ENCODE results near the gene MLEC.
"Not testable (repeated sequence)": the region's sequence is repeated elsewhere in the genome, so short reads cannot be mapped to it uniquely, and the experiment has no call there.

MLEC gene

DNA sequence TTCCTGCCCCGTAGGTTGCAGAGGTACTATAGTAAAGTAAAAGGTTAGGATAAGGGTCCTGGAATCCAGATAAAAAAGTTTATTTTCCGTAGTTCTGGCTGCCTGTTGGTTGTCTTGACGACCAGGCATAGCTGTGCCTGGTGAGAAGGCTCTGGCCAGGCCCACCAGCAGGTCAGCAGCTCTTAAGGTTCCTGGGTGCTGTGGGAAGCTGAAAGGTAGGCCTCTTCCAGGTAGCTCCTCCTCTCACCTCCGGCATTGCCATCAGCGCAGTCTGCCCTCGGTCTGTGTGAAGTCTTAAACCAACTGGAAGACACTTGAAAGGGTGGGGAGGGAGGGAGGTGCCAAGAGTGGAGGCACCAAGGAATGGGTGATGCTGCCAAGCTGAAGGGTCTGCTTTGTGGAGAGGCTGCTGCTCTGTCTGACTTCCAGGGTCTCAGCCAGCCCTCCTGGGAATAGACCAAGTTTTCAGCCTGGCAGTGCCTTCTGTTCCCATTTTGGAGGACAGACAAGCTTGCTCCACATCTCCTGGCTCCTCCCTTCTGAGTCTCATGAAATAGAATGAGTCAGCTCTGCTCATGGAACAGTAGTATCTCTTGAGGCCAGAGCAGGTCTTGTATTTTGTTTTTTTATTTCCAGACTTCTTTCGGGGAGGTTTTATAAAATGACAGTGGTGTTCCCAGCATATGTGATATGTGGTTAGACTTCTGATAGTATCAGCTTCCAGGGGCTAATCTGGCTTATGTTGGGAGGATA is 33.5 kb downstream of the MLEC start:
- DNase-seq (ENCODE audit: extremely low read depth in 1 of 2, low read depth in 1 of 2): no peak

DNA sequence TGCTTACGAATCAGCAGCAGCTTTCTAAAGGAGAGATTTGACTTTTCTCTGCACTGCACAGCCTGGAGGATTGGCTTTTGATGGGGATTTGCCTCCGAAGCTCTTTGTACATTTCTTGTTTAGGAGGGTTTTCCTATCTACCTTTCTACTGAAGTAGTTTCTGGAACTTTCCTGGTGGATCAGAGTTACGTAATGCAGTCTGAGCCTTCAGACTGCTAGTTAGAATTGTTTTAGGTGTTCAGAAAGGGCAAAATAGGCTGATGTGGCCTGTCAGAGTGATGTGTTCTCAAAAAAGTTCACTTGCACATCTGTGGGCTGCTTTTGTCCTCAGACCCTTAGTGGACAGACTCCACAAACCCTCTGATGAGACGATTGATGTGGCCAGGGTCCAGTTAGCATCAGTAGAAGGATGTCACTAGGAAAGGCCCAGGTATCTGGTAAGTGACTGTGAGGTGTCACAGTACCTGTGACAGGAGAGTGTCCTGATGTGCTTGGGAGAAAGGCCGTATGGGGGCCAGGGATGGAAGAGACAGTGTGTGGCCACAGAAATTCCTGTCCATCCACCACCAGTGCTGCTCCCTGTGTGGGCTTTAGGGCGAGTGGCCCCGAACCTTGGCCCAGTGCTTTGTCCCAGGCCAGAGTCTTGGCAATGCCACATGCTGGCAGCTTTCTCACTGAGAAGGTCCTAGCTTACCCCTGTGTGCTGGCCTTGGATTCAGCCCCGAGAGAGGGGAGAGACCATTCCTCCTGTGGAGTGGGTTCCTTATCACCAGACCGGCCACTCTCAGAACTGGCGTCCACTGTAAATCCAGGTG is 34.2 kb downstream of the MLEC start:
- DNase-seq (ENCODE audit: extremely low read depth in 1 of 2, low read depth in 1 of 2): no peak

DNA sequence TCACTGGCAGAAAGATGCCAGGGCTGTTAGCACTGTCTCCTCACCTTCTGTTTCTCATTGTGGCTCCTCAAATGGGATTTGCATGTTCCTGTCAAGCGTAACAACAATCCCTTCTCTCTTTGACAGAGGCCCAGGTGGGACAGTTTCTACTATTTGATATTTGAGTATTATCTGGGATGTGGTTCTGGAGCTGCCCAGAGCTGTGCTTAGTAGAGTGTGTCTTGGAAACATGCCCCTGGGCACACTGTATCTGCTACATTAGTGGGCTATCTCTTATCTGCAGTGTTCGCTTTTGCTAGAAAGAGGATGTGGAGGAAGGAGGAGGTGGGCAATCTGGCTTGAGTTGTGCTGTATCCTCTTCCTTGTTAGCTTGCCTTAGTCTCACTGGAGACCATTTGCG is 34.9 kb downstream of the MLEC start:
- DNase-seq (ENCODE audit: extremely low read depth in 1 of 2, low read depth in 1 of 2): no peak

DNA sequence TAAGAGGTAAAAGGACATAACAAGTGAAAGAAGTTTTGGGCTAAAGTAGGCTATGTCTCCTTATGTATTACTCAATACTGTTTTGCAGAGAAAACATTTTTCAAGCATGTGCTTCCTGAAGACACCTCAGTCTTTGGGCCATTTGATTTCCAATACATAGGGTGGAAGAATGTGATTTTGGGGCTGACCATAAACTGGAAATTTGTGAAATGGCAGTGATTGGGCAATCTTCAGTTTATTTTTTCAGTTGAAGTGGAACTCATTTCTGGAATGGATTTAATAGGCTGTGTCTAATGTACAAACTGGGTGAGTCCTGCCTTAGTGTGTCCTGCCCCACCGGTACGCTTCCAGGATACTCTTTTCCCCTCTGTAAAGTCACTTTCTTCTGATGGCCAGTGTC is 35.8 kb downstream of the MLEC start:
- no peak for DNase-seq (ENCODE audit: extremely low read depth in 1 of 2, low read depth in 1 of 2)

DNA sequence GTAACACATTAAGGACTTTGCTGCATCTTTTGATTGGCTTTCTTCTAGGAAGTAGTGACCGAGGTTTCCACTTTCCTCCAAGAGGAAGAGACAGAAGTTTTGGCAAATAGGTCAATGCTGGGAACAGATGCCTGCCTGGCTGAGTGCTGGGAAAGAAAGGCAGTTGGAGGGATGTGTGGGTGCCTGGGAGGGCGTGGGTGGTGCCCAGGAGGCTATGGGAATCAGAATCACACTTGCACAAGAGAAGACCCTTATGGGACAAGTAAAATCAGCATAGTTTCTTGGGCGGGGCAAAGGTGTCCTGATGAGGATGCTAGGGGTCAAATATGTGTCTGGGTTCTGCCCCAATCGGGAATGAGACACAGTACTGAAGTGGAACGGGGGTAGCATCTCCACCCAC is 37.8 kb downstream of the MLEC start:
- no peak for DNase-seq (ENCODE audit: extremely low read depth in 1 of 2, low read depth in 1 of 2)

DNA sequence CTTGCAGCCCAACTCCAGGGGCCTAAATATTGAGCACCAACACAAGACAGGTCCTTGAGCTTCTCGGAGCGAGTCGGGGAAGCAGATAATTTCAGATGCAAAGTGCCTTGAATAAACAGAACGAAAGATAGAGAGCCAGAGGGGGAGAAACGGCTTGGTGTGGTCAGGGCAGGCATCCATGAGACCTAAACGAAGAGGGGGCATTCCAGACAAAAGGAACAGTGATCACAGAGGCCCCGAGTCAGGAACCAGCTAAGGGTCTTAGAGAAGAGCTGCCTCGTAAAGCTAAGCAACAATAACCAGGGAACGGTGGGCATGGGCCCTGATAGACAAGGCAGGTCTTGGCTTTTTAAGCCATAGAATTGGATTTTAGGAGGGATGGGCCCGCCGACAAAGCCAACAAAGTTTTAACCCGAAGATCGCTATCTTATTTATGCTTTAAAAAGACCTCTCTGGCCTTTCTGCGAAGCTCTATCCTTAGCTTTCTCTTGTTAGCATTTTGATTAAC is 38.3 kb downstream of the MLEC start:
- no peak for DNase-seq (ENCODE audit: extremely low read depth in 1 of 2, low read depth in 1 of 2)

DNA sequence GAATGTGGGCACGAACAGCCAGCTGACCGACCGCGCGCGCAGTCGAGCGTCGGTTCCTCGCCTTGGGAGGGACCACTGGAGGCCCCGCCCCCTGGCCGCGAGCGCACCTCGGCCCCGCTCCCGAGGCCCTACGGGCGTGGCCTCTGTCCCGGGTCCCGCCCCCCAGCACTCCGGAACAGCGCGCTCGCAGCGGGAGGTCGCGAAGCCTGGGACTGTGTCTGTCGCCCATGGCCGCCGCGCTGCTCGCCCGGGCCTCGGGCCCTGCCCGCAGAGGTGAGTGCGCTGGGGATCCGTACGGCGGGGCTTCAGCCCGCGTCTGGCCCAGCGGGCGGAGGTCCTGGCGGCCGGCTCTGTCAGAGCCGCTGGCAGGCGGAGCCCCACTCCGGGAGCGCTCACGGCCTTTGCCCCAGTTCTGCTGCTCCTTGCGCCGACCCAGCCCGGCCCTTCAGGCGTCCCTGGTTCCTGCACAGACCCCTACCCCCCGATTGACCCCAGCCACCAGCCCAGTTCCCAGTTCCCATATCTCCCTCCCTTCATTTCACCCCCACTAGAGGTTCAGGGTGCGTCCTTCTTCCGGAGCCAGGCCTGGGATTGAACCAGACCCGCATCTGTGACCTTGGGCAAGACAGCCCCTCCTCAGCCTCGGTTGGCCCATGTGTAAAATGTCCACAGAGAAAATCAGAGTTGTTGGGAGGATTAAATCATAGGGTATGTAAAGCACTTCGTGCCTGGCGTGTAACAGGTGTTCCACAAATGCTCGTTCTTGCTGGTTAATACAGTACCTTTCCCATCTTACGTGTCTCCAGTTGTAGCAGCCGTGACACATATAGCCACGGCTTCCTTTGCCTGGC is 38.9 kb downstream of the MLEC start, which contains the start of gene ACADS:
TSS of gene ACADS (plus strand) at position 168 of the 851 bp plus-strand sequence. CDS start at position 228, 60 bp downstream.
- peak; percentile 73 to 85 for DNase-seq (ENCODE audit: extremely low read depth in 1 of 2, low read depth in 1 of 2)

DNA sequence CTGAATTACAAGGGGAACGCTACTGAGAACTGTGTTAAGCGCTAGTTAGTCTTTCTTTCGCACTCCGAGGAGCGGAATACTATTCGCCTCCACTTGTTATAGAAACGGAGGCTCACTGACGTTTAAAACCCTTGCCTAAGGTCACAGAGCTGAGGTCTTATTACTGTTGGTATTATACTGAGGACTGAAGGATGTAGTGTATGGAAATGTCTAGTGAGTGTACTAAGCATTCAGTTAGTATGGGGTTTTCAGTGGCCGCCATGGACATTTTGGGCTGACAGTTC is 39.5 kb downstream of the MLEC start:
- no peak for DNase-seq (ENCODE audit: extremely low read depth in 1 of 2, low read depth in 1 of 2)

DNA sequence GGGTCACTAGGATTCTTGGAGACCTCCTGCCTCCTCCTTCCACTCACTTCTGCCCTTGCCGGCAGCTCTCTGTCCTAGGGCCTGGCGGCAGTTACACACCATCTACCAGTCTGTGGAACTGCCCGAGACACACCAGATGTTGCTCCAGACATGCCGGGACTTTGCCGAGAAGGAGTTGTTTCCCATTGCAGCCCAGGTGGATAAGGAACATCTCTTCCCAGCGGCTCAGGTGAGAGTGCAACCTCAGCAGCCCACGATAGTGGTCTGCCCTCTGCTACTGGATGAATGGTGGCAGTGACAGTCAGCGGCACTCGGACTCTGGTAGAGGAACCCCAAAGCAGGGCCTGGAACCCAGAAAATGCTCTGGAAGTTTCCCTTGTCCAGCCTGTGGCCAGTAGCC is 40.0 kb downstream of the MLEC start:
- no peak for DNase-seq (ENCODE audit: extremely low read depth in 1 of 2, low read depth in 1 of 2)

DNA sequence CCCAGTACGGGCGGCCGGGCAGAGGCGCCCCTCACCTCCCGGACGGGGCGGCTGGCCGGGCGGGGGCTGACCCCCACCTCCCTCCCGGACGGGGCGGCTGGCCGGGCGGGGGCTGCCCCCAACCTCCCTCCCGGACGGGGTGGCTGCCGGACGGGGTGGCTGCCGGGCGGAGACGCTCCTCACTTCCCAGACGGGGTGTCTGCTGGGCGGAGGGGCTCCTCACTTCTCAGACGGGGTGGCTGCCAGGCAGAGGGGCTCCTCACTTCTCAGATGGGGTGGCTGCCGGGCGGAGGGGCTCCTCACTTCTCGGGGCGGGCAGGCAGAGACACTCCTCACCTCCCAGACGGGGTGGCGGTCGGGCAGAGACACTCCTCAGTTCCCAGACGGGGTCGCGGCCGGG is 45.2 kb downstream of the MLEC start:
- DNase-seq (ENCODE audit: extremely low read depth in 1 of 2, low read depth in 1 of 2): not testable (repeated sequence)

DNA sequence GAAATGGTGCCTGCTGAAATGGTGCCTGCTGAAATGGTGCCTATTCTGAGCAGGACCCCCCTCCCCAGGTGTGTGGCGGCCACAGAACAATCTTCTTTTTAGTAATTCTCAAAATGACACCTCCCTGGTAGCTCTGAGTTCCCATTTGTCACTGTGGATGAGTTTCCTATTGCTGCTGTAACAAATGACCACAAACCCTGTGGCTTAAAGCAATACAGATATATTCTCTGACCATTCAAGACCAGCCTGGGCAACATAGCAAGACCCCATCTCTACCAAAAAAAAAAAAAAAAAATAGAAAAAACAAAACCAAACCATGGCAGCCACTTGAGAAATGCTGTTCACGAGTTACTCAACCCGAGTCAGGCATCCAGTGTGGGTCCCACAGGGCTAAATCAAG is 46.6 kb downstream of the MLEC start:
- no peak for DNase-seq (ENCODE audit: extremely low read depth in 1 of 2, low read depth in 1 of 2)

DNA sequence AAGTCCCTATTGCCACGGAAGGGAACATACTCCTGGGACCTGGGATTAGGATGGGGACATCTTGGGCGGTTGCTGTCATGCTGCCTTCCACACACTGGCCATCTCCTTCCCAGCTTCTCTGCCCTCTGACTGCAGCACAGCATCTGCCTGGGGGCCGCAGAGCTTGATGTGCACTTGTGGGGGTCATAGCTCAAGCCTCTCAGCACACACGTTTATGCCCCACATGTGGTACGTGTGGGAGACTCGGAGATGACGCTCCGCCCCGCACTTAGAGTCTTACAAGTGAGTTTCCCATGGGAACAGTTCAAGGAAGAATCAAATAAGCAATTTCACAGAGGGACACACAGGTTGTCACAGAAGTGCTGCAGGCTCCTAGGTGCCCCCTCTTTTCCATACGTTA is 47.3 kb downstream of the MLEC start:
- no peak for DNase-seq (ENCODE audit: extremely low read depth in 1 of 2, low read depth in 1 of 2)

DNA sequence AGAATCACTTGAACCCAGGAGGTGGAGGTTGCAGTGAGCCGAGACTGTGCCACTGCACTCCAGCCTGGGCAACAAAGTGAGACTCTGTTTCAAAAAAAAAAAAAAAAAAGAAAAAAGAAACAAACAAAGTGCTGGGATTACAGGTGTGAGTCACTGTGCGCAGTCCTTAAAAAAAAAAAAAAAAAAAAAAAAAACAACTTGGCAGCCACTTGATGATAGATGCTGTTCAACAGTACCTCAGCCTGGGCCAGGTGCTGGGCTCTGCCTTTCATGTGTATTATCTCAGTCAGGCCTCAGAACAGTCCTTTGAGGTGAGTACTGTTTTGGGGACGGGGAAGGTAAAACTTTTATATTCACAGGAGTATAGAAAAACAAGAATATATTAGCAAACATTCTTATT is 48.2 kb downstream of the MLEC start:
- no peak for DNase-seq (ENCODE audit: extremely low read depth in 1 of 2, low read depth in 1 of 2)

DNA sequence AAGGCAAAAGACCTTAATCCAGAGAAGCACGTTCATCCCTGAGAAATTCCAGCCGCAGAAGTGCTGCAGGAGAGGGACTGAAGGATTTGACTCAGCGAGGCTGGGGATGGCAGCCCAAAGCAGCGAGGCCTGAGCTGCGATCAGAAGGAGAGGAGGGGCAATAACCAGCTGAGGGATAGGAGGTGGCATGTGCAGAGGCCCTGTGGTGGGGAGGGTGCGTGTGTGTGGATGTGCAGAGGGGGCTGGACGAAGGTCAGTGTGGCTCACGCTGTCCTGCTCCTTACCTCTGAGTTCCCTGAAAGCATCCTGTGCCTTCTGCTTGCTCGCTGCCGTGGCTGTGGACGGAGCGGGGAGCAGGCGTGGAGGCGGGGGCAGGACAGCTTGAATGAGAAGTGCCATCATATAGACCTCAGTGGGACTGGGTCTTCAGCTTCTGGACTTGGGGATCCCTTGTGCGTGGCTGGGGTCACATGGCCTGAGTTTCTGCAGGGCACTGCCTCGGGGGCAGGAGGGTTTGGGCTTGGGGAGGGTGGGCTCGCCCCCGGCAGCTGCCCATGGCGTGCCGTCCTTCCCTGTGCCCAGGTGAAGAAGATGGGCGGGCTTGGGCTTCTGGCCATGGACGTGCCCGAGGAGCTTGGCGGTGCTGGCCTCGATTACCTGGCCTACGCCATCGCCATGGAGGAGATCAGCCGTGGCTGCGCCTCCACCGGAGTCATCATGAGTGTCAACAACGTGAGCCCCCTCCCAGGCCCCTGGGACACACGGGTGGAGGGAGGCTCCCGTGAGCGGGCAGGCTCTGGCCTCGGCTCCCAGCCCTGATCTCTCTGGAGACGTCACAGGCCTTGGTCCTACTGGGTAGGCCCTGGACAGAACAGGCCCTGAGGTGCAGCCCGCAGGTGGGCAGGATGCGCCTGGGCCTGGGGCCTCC is 49.7 kb downstream of the MLEC start:
- DNase-seq (ENCODE audit: extremely low read depth in 1 of 2, low read depth in 1 of 2): no peak

DNA sequence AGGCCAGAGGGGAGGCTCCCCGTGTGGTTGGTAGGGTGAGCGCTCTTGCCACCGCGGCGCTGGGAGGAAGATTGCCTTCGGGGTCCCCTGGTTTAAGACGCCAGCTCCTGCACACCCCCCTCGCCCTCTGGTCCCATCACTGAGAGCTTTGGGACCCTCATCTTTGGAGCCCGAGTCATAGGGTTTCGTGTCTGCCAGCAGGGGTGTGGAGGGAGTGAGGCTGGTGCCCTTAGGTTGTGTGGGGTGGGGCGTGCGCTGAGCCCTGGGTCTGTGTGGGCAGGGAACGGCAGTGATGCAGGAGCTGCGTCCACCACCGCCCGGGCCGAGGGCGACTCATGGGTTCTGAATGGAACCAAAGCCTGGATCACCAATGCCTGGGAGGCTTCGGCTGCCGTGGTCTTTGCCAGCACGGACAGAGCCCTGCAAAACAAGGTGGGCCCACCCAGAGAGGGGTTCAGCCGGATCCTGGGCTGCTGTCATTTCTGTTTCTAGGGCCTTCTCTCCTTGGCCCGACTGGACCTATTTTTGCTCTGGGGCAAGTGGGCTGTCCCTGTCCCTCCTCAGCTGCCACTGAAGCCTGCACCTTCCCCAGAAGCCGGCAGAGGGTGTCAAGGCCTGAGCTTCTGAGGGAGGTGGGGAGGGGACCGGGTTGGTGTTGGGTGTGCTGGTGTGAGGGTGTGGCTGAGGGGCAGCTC is 50.8 kb downstream of the MLEC start:
- DNase-seq (ENCODE audit: extremely low read depth in 1 of 2, low read depth in 1 of 2): no peak

DNA sequence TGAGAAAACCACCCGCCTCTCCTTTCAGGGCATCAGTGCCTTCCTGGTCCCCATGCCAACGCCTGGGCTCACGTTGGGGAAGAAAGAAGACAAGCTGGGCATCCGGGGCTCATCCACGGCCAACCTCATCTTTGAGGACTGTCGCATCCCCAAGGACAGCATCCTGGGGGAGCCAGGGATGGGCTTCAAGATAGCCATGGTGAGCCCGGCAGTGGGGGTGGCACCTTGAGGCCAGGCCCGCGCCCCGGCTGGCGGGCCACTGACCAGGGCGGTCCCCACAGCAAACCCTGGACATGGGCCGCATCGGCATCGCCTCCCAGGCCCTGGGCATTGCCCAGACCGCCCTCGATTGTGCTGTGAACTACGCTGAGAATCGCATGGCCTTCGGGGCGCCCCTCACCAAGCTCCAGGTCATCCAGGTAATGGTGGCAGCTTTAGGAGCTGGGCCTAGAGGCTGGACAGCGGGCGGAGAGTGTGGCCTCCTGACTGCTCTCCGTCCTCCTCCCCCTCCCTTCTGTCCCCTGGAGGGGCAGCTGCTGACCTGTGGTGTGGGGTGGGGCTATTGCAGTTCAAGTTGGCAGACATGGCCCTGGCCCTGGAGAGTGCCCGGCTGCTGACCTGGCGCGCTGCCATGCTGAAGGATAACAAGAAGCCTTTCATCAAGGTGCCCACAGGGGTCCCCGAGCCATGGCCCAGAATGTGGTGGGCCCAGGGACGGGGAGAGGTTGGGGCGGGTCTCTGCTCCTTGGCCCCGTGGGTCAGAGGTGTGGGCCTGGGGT is 51.5 kb downstream of the MLEC start:
- DNase-seq (ENCODE audit: extremely low read depth in 1 of 2, low read depth in 1 of 2): no peak

DNA sequence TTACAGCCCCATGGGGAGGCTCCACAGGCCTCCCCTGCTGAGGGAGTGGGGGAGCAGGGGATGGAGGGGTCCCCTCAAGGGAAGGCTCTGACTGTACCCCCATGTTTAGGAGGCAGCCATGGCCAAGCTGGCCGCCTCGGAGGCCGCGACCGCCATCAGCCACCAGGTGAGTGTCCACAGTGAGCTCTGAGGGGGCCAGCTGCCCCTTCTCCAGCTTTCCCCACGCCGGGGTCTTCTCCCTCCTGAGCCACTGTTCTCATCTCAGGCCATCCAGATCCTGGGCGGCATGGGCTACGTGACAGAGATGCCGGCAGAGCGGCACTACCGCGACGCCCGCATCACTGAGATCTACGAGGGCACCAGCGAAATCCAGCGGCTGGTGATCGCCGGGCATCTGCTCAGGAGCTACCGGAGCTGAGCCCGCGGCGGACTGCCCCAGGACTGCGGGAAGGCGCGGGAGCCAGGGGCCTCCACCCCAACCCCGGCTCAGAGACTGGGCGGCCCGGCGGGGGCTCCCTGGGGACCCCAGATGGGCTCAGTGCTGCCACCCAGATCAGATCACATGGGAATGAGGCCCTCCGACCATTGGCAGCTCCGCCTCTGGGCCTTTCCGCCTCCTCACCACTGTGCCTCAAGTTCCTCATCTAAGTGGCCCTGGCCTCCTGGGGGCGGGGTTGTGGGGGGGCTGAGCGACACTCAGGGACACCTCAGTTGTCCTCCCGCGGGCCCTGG is 52.2 kb downstream of the MLEC start:
- no peak for DNase-seq (ENCODE audit: extremely low read depth in 1 of 2, low read depth in 1 of 2)
